GM12878 (cell line): Measurements from ENCODE around the gene EFCAB11. TPM values are rescaled to one million over a fixed set of nuclear protein-coding genes. Genes with fewer than 3 reads are reported as not detected.

Experiments
- ATAC-seq: fragments of 200-7000 bp; cut with Tn5 transposase; 3 replicates; pipeline ENCODE4 v1.9.1; 2020; ENCODE audit warnings: mild to moderate bottlenecking, moderate library complexity
- BruUV-seq: library from RNA; stranded (reverse); fragments of 400-500 nt; replicated peaks from 2 replicates; lab custom pipeline; 2021; lab: Mats Ljungman, UMichigan
- CTCF ChIA-PET: fragments of 300-600 bp; sonication (Branson Sonifier 250); formaldehyde crosslinking; extraction: SDS; loops from one replicate; lab custom pipeline; 2021; ENCODE audit warnings: inconsistent platforms; lab: Yijun Ruan, JAX
- POLR2A ChIA-PET: fragments of 350-600 bp; formaldehyde crosslinking; extraction: SDS; loops from one replicate; lab custom pipeline; 2021; ENCODE audit warnings: inconsistent platforms; lab: Charles Lee
- RAD21 ChIA-PET: fragments of 300-600 bp; sonication (Branson Sonifier 250); formaldehyde crosslinking; loops from one replicate; lab custom pipeline; 2023; ENCODE audit warnings: antibody characterized with exemption; ENCODE audit not compliant: unreplicated experiment; lab: Charles Lee
- SMC1A ChIA-PET: fragments of 300-600 bp; sonication (Branson Sonifier 250); formaldehyde crosslinking; loops from one replicate; lab custom pipeline; 2023; ENCODE audit not compliant: unreplicated experiment, uncharacterized antibody; lab: Charles Lee
- DNase-seq: peaks from one replicate; pipeline ENCODE4 v3.0.0-alpha.2; 2011; ENCODE audit warnings: low read depth, low spot score
- FAIRE-seq: peaks from 3 replicates; lab custom pipeline; 2011; peaks lifted over from hg19 to GRCh38; lab: Jason Lieb, UNC
- H2AFZ ChIP-seq: 2 replicates; pipeline ENCODE4 v1.6.0; 2011; ENCODE audit warnings: low read depth, low read length, control low read depth; ENCODE audit not compliant: control insufficient read depth
- H3K27ac ChIP-seq: 2 replicates; pipeline ENCODE4 v1.5.1; 2011; ENCODE audit warnings: control low read depth; ENCODE audit not compliant: control insufficient read depth, insufficient read depth
- H3K27me3 ChIP-seq, 2 experiments: replicated peaks in 1 of 2; 2 replicates each; pipeline versions ENCODE4 v1.6.0 to v1.6.1; 2011; ENCODE audit warnings: low read length in 1 of 2; ENCODE audit not compliant: control insufficient read depth in 2 of 2, insufficient read depth in 2 of 2
- H3K36me3 ChIP-seq, 2 experiments: 2 replicates each; pipeline ENCODE4 v1.5.1; 2011; ENCODE audit warnings: low read length in 1 of 2; ENCODE audit not compliant: control insufficient read depth in 2 of 2, insufficient read depth in 2 of 2
- H3K4me1 ChIP-seq: 2 replicates; pipeline ENCODE4 v1.6.1; 2011; ENCODE audit warnings: mild to moderate bottlenecking, low read length, moderate library complexity, mixed read lengths; ENCODE audit not compliant: control insufficient read depth, insufficient read depth
- H3K4me2 ChIP-seq: 2 replicates; pipeline ENCODE4 v1.6.0; 2011; ENCODE audit warnings: control low read depth; ENCODE audit not compliant: control insufficient read depth, insufficient read depth
- H3K4me3 ChIP-seq: fragments of 200-600 bp; sonication (generic); 2 replicates; pipeline ENCODE4 v1.5.1; 2016
- H3K79me2 ChIP-seq: 2 replicates; pipeline ENCODE4 v1.6.0; 2011; ENCODE audit warnings: low read length; ENCODE audit not compliant: control insufficient read depth, insufficient read depth
- H3K9ac ChIP-seq: 2 replicates; pipeline ENCODE4 v1.8.0; 2011; ENCODE audit warnings: low read length, control low read depth, mixed read lengths; ENCODE audit not compliant: control insufficient read depth, insufficient read depth
- H3K9me3 ChIP-seq: replicated peaks from 3 replicates; pipeline ENCODE4 v1.5.1; 2011; ENCODE audit warnings: mild to moderate bottlenecking, low read length; ENCODE audit not compliant: control insufficient read depth, insufficient read depth
- H4K20me1 ChIP-seq: 2 replicates; pipeline ENCODE4 v1.6.0; 2011; ENCODE audit not compliant: control insufficient read depth, insufficient read depth
- ASH2L ChIP-seq: fragments of 300-600, 200-600 bp; sonication (generic); IDR thresholded peaks from 2 replicates; pipeline ENCODE4 v1.6.1; 2017; ENCODE audit warnings: low read depth, mild to moderate bottlenecking, borderline replicate concordance
- BRCA1 ChIP-seq: IDR thresholded peaks from 2 replicates; pipeline ENCODE4 v1.6.1; 2011; ENCODE audit warnings: low read depth, low read length, improper control_type of control experiment
- CREM ChIP-seq: IDR thresholded peaks from 2 replicates; pipeline ENCODE4 v1.6.1; 2014; ENCODE audit warnings: antibody characterized with exemption, low read depth
- RB1 ChIP-seq: fragments of 450-650 bp; formaldehyde crosslinking; IDR thresholded peaks from 2 replicates; pipeline ENCODE4 v1.6.1; 2017; ENCODE audit warnings: mild to moderate bottlenecking, borderline replicate concordance
- RCOR1 ChIP-seq: conservative IDR thresholded peaks from 2 replicates; pipeline ENCODE4 v1.6.1; 2012; ENCODE audit warnings: low read depth, low read length, improper control_type of control experiment
- RFX5 ChIP-seq: IDR thresholded peaks from 2 replicates; pipeline ENCODE4 v1.6.1; 2011; ENCODE audit warnings: low read depth, low read length, improper control_type of control experiment
- SPI1 ChIP-seq: IDR thresholded peaks from 2 replicates; pipeline ENCODE4 v1.6.1; 2011; ENCODE audit warnings: low read depth, mild to moderate bottlenecking, low read length, moderate library complexity, borderline replicate concordance; ENCODE audit not compliant: insufficient read depth
- SREBF1 ChIP-seq: IDR thresholded peaks from 2 replicates; pipeline ENCODE4 v1.6.1; 2012; ENCODE audit warnings: mild to moderate bottlenecking, low read length
- ZZZ3 ChIP-seq: IDR thresholded peaks from 2 replicates; pipeline ENCODE4 v1.6.1; 2011; ENCODE audit warnings: low read depth; ENCODE audit not compliant: control insufficient read depth, insufficient read length
- in situ Hi-C: fragments of 300-500 bp; cut with MboI; formaldehyde crosslinking; loops from 9 replicates; pipeline ENCODE4 v1.14.3; 2018; ENCODE audit warnings: mixed read lengths
- intact Hi-C: fragments of 100-400 bp; cut with micrococcal nuclease; formaldehyde crosslinking; loops from one replicate; pipeline ENCODE4 v1.14.2; 2022; ENCODE audit not compliant: unreplicated experiment
- polyA plus RNA-seq, 11 experiments: library from polyadenylated mRNA; depleted of rRNA in 4 of 11; unstranded in 6 of 11; stranded (reverse) in 5 of 11; fragments of >200 nt; fragmentation: Nextera tagmentation in 4 of 11; fragmentation: Illumina TruSeq in 1 of 11; extraction: Ambion mirVana in 4 of 11; extraction: Trizol in 1 of 11; gene quantifications; 1 replicate in 1 of 11; 2 replicates in 10 of 11; pipeline versions ENCODE4 v1.2.1 to v1.2.3, GENCODE V29; 2011 to 2016; ENCODE audit warnings: inconsistent platforms in 2 of 11, missing spikeins in 2 of 11, low read depth in 1 of 11
- total RNA-seq, 4 experiments: library from RNA; depleted of rRNA in 3 of 4; stranded (reverse); fragments of >200 nt in 3 of 4; fragmentation: Illumina TruSeq in 1 of 4; extraction: Trizol in 1 of 4; gene quantifications; 2 replicates each; pipeline versions ENCODE4 v1.2.1 to v1.2.3, GENCODE V29; 2013 to 2021
- TF ChIP-seq, protein P1 (sequence below): fragments of 450-650 bp; IDR thresholded peaks from 2 replicates; pipeline ENCODE4 v1.6.1; 2017; ENCODE audit warnings: mild to moderate bottlenecking, low read depth, inconsistent platforms; ENCODE audit not compliant: poor library complexity, severe bottlenecking

The EFCAB11 gene
- total and polyA plus RNA-seq, 10 of the 15 experiments (the other 5 are each of a cell fraction or from before 2014, with no cell fraction given) = 8.6 to 37.4 (median 18.0) TPM

DNA sequence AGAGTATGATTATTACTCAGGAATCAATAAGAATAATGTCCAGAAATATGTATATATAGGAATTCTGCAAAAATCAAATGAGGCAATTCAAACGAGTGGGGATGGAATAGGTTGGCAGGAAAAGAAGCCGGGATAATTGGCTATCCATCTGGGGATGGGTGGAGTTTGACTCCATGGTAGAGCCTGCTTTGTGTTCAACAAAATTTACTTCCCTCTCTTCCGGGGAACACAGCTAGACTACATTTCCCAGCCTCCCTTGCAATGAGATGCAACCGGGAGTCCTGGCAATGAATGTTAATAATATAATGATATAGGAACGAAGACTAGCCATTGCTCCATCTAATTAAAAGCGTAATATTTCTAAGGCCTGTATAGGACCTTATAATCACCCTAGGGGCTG is 146.6 kb downstream of the EFCAB11 start (continued):
- TF ChIP-seq SPI1 (no peak), ZZZ3 (no peak)

- no peaks in the 10 kb centered on the region for H3K36me3 ChIP-seq
- BruUV-seq = no TSS peak
Observed at GRCh38 chr14:89807151-89807550, 147.4 kb downstream of the EFCAB11 start.

More at GRCh38 chr14:89807151-89807550, 147.4 kb downstream of the EFCAB11 start:
- Histone ChIP-seq H3K4me2 (no peak overlapping the region), H2AFZ (no peak overlapping the region), H3K4me1 (no peaks in the 10 kb centered on the region), H3K27me3 (no peaks in the 10 kb centered on the region), H4K20me1 (no peaks in the 10 kb centered on the region), H3K9me3 (no peaks in the 10 kb centered on the region), H3K79me2 (no peaks in the 10 kb centered on the region), H3K9ac (no peak overlapping the region), H3K27ac (no peak overlapping the region), H3K4me3 (no peak overlapping the region)
- TF ChIP-seq RFX5 = no peak
- no peak for TF ChIP-seq RCOR1
- no peak for TF ChIP-seq SREBF1
- TF ChIP-seq CREM = no peak
- no peak for TF ChIP-seq BRCA1
- no peak for TF ChIP-seq RB1
- TF ChIP-seq, protein P1, sequence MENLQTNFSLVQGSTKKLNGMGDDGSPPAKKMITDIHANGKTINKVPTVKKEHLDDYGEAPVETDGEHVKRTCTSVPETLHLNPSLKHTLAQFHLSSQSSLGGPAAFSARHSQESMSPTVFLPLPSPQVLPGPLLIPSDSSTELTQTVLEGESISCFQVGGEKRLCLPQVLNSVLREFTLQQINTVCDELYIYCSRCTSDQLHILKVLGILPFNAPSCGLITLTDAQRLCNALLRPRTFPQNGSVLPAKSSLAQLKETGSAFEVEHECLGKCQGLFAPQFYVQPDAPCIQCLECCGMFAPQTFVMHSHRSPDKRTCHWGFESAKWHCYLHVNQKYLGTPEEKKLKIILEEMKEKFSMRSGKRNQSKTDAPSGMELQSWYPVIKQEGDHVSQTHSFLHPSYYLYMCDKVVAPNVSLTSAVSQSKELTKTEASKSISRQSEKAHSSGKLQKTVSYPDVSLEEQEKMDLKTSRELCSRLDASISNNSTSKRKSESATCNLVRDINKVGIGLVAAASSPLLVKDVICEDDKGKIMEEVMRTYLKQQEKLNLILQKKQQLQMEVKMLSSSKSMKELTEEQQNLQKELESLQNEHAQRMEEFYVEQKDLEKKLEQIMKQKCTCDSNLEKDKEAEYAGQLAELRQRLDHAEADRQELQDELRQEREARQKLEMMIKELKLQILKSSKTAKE = no peak
- TF ChIP-seq ASH2L = no peak
- RAD21 ChIA-PET = no interaction called here
- SMC1A ChIA-PET = no interaction called here
- intact Hi-C loops = no loop called here
- in situ Hi-C loops = no loop called here
- POLR2A ChIA-PET = no interaction called here
- ATAC-seq (no peak), FAIRE-seq (no peak), DNase-seq (no peak)
- CTCF ChIA-PET = no interaction called here
